Choroid plexus epithelial cell (primary cell): ENCODE data around the gene DIPK1A.

Experiments used
- DNase-seq: peaks from one replicate; pipeline ENCODE4 v3.0.0-alpha.2; 2010; ENCODE audit warnings: low read depth
- H3K4me3 ChIP-seq: 2 replicates; pipeline ENCODE4 v1.5.1; 2011; ENCODE audit warnings: low read depth, mild to moderate bottlenecking, control low read depth, low read length, moderate library complexity
- CTCF ChIP-seq: conservative IDR thresholded peaks from 2 replicates; pipeline ENCODE4 v1.5.1; 2011; ENCODE audit warnings: low read depth, mild to moderate bottlenecking, control low read depth, inconsistent platforms, low read length, moderate library complexity

DIPK1A gene

GRCh38 chr1:92929461-92929860 is 31.8 kb downstream of the DIPK1A start:
- H3K4me3 ChIP-seq: no peak overlapping the region
- no peak for DNase-seq
- no peak for TF ChIP-seq CTCF

GRCh38 chr1:92927870-92928269 is 33.4 kb downstream of the DIPK1A start:
- DNase-seq: no peak
- H3K4me3 ChIP-seq: no peak overlapping the region
- TF ChIP-seq CTCF: no peak

GRCh38 chr1:92926873-92927272 is 34.4 kb downstream of the DIPK1A start:
- no peak for TF ChIP-seq CTCF
- no peak for DNase-seq
- no peak overlapping the region for H3K4me3 ChIP-seq

GRCh38 chr1:92924501-92924900 is 36.8 kb downstream of the DIPK1A start:
- DNase-seq: no peak
- H3K4me3 ChIP-seq: no peak overlapping the region
- no peak for TF ChIP-seq CTCF

- no peak for DNase-seq
- no peak for TF ChIP-seq CTCF
- no peak overlapping the region for H3K4me3 ChIP-seq
Measured at GRCh38 chr1:92923664-92924063, 37.6 kb downstream of the DIPK1A start.

- TF ChIP-seq CTCF: no peak
- H3K4me3 ChIP-seq: no peak overlapping the region
- no peak for DNase-seq
Measured at GRCh38 chr1:92922356-92923035, 38.8 kb downstream of the DIPK1A start.

GRCh38 chr1:92921031-92922023 is 39.9 kb downstream of the DIPK1A start:
- TF ChIP-seq CTCF: no peak
- H3K4me3 ChIP-seq: no peak overlapping the region
- DNase-seq: no peak
